Adrenal gland (tissue), 5 donors: Measurements from ENCODE around the gene DSG4.

Experiments used
- POLR2A ChIP-seq, 2 donors: fragments of 450-650 bp; IDR thresholded peaks; one replicate each; pipeline ENCODE4 v1.6.1; 2017; ENCODE audit warnings: antibody characterized with exemption in 2 of 2, mild to moderate bottlenecking in 2 of 2, moderate library complexity in 1 of 2
- TF ChIP-seq, protein P1 (sequence below), 6 experiments: fragments of 450-650 bp in 4 of 6; fragments of 200-600 bp in 2 of 6; sonication (generic) in 1 of 6; IDR thresholded peaks; 1 replicate in 5 of 6; 2 replicates in 1 of 6; pipeline versions ENCODE4 v1.5.1 to v1.8.0; 2016 to 2021; ENCODE audit warnings: antibody characterized with exemption in 6 of 6, mild to moderate bottlenecking in 2 of 6, moderate library complexity in 1 of 6
- donor health status: DM: no; HTN: no; CAD: no.

DNA sequence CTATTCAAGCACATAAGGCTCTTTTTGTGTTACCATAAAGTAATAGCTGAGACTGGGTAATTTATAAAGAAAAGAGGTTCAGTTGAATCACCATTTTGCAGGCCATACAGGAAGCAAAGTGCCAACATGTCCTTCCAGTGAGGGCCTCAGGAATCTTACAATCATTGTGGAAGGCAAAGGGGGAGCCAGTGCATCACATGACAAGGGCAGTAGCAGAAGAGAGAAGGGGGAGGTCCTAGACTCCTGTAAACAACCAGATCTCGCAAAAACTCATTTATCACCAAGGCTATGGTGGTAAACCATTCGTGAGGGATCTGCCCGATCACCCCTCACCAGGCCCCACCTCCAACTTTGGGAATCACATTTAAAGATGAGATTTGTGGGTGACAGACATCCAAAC is 16.7 kb downstream of the DSG4 start:
- TF ChIP-seq, protein P1, sequence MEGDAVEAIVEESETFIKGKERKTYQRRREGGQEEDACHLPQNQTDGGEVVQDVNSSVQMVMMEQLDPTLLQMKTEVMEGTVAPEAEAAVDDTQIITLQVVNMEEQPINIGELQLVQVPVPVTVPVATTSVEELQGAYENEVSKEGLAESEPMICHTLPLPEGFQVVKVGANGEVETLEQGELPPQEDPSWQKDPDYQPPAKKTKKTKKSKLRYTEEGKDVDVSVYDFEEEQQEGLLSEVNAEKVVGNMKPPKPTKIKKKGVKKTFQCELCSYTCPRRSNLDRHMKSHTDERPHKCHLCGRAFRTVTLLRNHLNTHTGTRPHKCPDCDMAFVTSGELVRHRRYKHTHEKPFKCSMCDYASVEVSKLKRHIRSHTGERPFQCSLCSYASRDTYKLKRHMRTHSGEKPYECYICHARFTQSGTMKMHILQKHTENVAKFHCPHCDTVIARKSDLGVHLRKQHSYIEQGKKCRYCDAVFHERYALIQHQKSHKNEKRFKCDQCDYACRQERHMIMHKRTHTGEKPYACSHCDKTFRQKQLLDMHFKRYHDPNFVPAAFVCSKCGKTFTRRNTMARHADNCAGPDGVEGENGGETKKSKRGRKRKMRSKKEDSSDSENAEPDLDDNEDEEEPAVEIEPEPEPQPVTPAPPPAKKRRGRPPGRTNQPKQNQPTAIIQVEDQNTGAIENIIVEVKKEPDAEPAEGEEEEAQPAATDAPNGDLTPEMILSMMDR (IDR thresholded peaks at IDR 0.05) = no peak
- no peak for TF ChIP-seq POLR2A (IDR thresholded peaks at IDR 0.05)
